DMS53 (cell line): ENCODE data around the gene ZPLD1.

ENCODE experiments used
- DNase-seq: peaks from one replicate; lab custom pipeline; 2025; lab: John Stamatoyannopoulos, UW

ZPLD1 gene

GRCh38 chr3:102528727-102529126 lies 93.9 kb downstream of the ZPLD1 start:
- no peak for DNase-seq
